DMS53 treated with DMSO at 0.1 percent for 48 hours (cell line): ENCODE data around the gene POLR1H.

Experiments used
- DNase-seq: peaks from one replicate; lab custom pipeline; 2025; ENCODE audit not compliant: unreplicated experiment; lab: John Stamatoyannopoulos, UW

The POLR1H gene

DNA sequence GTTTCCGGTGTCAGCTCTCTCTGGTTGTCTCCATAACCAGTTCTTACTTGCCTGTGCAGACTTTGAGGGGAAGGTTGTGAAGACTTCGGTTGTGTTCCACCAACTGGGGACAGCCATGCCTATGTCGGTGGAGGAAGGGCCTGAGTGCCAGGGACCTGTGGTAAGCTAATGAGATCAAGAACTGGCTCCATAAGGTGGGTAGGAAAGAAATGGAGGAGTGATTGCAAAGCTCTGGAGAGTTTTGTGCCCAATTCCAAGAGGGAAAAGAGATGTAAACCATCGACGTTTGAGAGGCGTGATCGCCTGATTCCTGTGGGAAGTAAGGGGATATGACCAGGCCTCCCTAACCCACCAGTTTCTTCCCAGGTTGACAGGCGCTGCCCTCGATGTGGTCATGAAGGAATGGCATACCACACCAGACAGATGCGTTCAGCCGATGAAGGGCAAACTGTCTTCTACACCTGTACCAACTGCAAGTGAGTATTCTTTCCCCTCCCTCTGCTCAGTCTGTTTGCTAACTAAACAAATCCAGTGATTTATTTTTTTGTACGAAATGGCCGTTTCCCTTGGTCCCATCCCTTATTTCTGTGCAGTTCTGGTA is 893 bp downstream of the POLR1H start:
- no peak for DNase-seq

- DNase-seq = no peak
Observed at GRCh38 chr6:30062471-30063178, 1.6 kb downstream of the POLR1H start.

GRCh38 chr6:30063315-30063714 is 2.2 kb downstream of the POLR1H start:
- no peak for DNase-seq

DNA sequence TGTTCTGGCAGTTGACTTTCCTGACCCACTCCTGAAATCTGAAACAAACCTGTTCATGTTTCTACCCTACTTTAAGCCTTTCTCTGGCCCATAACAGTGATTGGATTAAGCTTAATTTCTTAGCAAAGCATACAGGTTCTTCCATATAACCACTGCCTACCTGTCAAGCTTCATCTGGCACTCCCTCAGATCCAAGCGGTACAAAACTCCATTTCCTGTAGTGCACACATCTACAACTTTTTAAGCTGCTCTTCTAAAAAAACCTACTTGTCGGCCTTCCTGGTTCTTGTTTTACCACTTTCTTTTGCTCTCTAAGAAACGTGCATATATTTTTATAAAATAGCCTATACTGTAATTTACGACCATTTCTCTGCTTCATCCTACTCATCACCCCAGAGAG is 5.0 kb downstream of the POLR1H start:
- no peak for DNase-seq

- peak; percentile 98 for DNase-seq
Observed at GRCh38 chr6:30066577-30067459, 5.8 kb downstream of the POLR1H start, which contains the start of gene PPP1R11. Gene PPP1R11, plus strand, starts transcription at chr6:30067198. Its CDS starts 213 bp downstream, at chr6:30067411.

GRCh38 chr6:30067460-30068139 is 6.5 kb downstream of the POLR1H start:
- no peak for DNase-seq

DNA sequence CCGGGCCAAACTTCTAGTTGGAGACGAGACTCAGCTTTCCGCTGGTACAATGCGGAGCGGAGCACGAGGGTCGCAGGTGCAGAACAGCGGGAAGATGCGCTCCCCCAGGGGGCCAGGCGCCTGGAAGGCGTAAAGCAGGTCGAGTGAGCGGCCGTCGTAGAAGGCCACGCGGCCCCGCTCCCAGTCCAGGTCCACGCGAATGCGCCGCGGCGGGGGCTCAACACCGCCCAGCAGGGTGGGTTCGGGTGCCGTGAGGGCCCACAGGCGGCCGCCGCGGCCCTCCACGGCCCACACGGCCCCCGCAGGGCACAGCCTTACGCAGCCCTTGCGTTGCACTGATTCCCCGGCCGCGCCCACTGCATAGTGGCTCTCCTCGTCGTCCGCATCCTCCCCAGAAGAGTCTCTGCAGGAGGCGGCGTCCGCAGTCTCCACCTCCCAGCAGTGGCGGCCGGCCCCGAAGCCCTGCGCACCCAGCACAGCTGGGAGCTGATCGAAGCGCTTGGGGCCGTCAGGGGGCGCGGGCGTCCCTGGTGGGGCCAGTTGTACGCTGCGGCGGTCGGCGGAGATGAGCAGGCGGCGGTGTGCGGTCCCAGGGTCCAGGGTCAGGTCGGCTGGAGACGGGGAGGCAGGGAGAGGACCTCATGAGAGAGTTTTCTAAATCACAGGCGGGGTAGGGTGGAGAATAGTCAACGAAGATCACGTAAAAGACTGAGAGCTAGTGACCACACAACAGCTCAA is 10.2 kb downstream of the POLR1H start:
- no peak for DNase-seq

GRCh38 chr6:30071858-30072257 is 10.8 kb downstream of the POLR1H start:
- DNase-seq = no peak

GRCh38 chr6:30073489-30074235 is 12.6 kb downstream of the POLR1H start:
- DNase-seq = no peak

GRCh38 chr6:30074331-30075093 is 13.4 kb downstream of the POLR1H start:
- no peak for DNase-seq

- no peak for DNase-seq
Observed at GRCh38 chr6:30075094-30075789, 14.2 kb downstream of the POLR1H start, which contains the start of gene RNF39. Gene RNF39, minus strand, starts transcription at chr6:30075769. Its CDS starts 184 bp downstream, at chr6:30075585.

DNA sequence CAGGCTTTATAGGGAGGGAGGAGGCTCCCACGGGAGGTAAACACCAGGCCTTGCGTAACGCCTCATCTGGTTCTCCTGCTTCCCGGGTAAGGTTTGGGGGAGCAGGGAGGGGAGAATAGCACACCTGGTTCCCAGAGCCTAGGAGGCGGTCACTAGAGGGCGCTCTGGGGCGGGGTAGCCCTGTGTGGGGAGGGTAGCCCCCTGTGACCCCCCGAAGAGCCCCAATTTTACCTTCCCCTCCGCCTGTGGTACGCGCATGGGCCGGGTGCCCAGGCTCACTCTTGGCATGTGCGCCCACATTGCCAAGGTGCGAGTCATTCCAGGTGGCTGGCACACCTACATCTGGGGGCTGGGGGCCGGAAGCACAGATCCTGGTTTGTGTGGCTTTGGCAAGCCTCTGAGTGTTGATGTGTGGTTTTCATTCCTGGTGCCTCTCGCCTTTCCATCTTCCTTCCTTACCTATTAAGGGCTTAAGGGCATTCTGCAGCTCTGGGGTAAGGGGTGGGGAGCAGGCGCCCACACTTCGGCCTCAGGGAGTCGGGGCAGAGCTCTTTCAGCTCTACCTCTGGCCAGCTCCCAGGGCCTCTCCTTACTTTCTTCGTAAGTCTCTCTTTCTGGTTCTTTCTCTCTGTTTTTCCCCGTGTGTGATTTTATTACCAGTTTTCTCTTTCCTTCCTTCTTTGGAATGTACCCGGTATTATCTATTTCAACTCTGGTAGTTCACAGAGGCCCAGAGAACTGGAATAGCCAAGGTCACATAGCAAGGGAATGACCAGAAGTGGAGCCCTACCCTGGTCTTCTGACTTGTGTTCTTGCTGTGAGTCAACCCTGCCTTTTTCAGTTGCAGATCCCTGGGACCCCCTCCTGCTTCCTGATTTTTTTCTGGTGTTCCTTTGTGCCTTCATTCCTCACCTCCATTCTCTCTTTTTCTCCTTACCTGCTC is 15.0 kb downstream of the POLR1H start:
- DNase-seq = no peak

DNA sequence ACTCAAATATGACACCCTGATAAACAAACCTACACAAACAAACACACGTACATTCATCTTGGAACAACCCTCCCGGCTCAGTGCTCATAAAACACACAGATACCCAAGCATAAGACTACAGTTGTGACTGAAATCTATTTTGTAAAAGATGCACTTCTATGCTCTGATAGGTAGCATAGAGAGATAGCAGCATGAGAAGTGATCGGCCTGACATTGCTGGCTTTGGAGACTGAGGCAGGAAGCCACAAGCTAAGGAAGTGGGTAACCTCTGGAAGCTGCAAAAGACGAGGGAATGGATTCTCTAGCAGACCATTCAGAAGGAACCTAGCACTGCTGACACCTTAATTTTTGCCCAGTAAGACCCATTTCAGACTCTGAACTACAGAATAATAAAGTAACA is 16.2 kb downstream of the POLR1H start:
- no peak for DNase-seq

DNA sequence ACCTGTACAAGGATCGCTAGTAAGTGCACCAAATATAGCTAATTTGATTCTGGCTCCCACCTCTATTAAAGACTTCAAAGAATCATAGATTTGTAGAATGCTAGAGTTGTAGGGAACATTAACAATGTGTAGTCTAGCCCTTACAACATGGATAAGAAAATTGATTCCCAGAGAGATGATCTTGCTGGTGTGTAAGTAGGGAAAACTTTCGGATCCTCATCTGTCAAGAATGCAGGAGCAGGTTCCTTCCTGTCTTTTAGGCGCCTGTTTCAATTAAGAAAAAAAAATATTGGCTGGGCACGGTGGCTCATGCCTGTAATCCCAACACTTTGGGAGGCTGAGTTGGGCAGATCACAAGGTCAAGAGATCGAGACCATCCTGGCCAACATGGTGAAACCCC is 26.8 kb downstream of the POLR1H start:
- no peak for DNase-seq

GRCh38 chr6:30091577-30092381 is 30.7 kb downstream of the POLR1H start:
- no peak for DNase-seq

DNA sequence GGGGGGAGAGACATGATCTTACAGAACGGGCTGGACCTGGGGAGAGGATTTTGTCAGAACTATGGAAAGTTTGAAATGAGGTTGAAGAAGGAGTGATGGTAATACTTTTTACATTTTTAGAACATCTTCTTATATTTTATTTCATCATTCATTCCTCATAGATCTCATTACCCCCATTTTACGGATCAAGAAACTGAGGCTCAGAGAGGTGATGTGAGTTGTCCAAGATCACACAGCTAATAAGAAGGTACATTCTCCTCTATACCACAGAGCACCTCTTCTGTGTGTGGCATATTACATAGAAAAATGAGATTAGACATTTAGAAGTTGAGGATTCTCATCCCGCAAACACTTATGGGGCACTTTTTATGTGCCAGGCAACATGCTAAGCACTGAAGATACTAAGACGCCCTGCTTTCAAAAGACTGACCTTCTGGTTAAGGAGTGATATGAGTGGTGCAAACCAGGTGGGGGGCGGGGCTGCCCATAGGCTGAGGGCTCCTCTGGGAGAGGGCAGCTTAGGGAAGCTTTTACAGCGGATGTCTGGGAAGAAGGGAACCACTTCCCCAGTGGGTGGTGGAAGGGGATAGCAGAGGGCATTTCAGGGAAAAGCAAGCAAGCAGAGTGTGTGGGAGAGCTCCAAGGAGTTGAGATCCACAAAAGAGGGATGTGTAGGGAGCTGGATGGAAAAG is 31.9 kb downstream of the POLR1H start:
- DNase-seq = no peak
